ENCODE results near the gene TMIGD2.
"Not testable (repeated sequence)": the region's sequence is repeated elsewhere in the genome, so short reads cannot be mapped to it uniquely, and the experiment has no call there.

TMIGD2 gene

DNA sequence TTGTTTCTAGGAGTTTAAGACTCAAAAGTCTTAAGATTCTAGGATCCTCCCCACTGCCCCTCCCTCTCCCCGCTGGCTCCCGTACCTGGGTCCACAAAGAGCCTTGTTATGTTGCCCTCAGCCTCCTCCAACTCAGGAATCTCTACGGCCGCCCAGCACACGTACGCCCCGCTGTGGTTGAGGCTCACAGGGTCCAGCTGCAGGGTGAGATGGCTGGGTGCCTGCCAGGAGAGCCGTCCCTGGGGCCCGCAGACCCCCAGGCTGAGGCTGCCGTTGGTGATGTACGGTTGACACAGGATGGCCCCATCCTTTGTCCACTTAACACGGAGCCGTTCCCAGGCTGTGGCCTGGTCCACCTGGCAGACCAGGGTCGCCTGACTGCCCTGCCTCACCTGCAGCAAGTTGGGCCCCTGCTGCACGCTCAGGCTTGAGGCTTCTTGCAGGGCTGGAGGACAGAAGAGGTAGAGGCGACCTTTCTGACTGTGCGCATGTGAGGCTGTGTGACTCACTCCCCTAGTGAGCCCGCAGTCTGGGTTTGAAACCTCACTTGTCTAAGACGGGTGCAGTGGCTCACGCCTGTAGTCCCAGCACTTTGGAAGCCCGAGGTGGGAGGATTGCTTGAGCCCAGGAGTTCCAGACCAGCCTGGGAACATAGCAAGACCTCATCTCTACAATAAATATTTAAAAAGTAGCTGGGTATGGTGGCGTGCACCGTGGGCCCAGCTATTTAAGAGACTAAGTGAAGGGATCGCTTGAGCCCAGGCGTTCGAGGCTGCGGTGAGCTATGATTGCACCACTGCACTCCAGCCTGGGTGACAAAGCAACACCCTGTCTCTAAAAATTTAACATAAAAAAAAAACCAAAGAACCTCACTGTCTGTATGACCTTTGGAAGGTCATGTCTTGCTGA, 4.0 kb downstream of the TMIGD2 start:
- DNase-seq (ENCODE audit: low spot score): no peak

DNA sequence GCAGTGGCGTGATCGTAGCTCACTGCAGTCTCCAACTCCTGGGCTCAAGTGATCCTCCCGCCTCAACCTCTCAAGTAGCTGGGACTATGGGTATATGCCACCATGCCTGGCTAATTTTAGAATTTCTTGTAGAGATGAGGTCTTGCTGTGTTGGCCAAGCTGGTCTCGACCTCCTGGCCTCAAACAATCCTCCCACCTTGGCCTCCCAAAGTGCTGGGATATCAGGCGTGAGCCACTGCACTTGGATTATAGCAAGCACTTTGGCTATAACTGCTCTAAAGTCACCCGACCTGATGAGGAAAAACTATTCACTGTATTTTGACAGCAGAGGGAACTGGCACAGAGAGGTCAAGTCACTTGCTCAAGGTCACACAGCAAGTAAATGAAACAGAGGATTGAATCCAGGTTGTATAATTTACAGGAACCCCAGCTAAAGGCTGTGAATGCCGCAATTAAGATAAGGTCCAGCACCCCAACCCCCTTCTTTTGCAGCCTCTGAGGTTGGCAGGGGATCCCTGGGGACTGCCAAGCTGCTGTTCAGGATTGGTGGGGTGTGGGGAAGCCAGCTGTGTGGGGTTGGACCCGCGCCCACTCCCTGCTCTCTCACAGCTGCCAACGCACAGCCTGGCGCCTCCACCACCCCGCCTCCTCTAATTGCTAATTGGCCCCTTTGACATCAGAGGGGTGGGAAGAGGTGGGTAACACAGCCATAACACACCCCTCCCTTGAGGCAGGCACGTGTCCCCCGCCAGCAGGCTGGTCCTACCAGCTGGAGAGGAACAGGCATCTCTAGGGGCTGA, 6.0 kb downstream of the TMIGD2 start:
- DNase-seq (ENCODE audit: low spot score): no peak

DNA sequence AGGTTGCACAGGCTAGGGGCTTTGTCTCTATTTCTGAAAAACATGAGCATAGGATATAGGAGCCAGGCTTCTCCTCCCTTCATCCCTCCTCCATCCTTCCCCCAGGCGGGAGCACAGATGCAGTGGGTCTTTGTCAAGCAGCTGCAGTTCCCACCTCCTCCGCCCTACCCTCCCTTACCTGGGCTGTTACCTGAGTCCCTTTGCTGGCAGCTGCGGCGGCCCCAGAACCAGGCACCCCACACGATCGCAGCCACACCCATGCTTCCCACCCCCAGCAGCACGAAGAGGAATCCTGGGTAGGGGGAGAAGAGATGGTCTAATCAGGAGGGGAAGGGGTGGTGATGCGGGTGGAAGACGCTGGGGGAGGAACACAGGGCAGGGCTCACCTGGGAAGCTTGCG, 7.8 kb downstream of the TMIGD2 start:
- DNase-seq (ENCODE audit: low spot score): no peak

DNA sequence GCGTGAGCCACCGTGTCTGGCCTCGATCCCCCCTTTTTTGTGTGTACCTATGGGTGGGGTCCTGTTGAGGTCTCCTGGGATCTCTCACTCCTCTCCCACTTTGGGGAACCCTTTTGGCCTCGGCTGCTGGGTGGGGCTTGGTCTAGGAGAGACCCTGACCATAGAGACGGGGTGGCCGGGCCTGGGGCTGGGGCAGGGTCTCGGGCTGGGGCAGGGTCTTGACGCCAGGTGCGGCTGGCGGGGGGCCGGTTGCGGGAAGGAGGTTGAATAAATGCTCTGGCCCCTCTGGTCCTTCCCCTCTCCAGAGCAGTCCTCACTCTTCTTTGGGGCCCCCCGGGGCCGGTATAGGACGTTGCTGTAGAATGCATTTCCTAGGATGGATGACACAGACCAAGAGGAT, 9.7 kb downstream of the TMIGD2 start:
- DNase-seq (ENCODE audit: low spot score): no peak

DNA sequence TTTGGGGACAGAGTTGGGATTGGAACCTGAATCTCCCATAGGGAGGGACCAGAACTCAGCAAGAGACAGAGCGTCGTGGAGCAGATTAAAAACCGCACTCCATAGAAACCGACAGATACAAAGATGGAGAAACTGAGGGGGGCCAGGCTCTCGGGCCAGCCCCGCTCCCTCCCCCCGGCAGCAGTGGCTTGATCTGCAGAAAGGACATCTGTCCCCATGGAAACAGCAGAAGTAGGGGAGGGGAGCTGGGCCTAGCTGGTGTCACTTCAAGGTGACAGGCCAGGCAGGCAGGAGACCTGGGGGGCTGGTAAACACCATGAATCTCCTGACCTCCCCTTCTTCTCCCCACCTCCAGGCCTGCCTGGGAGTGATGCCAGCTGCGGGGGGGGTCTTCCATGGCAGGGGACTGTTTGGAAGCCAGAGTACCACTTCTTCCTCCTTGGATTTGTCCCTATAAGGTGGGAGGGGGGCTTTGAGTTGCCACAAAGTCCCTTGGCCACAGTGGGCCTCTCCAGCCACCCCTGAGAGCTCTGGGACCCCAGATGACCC, 10.9 kb downstream of the TMIGD2 start:
- no peak for DNase-seq (ENCODE audit: low spot score)

DNA sequence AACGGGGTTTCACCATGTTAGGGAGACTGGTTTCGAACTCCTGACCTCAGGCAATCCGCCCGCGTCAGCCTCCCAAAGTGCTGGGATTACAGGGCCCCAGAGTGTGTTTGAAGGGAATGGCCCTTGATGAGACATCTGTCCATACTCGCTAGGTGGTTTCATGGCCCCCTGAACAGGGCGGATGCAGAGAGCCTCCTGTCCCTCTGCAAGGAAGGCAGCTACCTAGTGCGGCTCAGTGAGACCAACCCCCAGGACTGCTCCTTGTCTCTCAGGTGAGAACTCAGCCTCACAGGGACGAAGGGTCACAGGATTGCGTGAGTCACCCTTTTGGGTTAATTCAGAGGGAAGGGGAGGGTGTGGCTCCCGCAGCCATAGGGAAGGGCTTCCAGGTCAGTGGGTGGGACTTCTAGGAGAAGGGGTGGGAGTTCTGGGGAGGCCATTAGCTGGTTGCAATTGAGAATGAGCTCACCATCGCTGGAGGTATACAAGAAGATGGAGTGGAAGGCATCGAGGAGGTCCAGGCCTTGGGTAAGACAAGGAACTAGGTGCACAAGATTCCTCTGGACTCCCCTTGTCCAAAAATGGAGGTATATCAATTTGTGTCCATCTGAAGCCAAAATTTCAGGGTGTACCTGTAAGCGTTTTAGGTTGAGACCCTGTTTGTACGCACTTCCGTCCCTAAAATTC, 14.0 kb downstream of the TMIGD2 start:
- no peak for DNase-seq (ENCODE audit: low spot score)

DNA sequence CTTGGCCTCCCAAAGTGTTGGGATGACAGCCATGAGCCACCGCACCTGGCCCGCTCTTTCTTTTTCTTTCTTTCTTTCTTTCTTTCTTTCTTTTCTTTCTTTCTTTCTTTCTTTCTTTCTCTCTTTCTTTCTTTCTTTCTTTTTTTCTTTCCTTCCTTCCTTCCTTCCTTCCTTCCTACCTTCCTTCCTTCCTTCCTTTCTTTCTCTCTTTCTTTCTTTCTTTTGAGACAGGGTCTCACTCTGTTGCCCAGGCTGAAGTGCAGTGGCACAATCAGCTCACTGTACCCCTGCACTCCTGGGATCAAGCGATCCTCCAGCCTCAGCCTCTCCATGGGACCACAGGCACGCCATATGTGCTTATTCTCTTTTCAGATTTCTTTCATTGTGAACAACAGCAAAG, 16.0 kb downstream of the TMIGD2 start:
- not testable (repeated sequence) for DNase-seq (ENCODE audit: low spot score)

DNA sequence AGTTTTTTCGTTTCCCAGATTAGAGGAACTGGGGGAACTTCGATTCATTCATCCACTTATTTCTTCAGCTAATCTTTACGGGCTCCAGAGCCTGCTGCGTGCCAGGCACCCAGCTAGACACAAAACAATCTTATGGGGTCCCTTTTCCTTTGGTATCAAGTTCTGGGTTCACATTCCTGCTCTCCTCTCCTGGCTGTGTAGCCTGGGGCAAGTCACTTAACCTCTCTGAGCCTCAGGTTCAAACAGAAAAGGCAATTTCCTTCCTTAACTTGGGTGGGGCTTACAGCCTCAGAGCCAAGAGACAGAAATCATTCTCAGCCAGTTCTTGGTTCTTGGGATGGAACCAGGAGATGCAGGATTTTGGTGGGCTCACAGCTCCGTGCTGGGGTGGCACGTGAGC, 17.2 kb downstream of the TMIGD2 start:
- DNase-seq (ENCODE audit: low spot score): no peak

DNA sequence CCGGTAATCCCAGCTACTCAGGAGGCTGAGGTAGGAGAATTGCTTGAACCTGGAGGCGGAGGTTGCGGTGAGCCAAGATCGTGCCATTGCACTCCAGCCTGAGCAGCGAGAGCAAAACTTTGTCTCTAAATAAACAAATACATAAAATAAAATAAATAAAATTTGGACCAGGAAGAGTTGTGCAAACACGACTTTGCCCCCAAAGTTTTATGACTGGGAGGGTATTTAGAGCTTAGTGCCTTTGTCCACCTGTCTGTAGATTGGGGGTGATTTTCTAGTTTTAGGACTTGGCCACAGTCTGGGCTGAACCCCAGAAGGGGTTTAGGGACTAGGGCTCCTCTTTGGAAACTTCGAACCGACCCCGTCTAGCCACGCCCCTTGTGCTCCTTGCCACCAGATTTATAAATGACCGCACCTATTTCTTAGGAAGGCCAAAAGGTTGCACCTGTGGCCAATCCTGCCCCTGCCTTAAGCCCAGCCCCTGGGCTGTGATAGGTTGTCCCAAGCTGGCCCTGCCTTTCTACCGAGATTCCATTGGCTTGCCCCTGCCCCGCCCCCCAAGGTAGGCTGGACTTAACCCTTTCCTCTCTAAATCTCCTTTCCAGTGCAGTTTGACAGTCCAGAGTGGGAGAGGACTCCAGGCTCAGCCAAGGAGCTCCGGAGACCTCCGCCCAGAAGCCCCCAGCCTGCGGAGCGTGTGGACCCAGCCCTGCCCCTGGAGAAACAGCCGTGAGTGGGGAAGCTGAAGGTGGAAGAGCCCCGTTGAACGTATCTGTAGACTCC, 17.8 kb downstream of the TMIGD2 start:
- no peak for DNase-seq (ENCODE audit: low spot score)

DNA sequence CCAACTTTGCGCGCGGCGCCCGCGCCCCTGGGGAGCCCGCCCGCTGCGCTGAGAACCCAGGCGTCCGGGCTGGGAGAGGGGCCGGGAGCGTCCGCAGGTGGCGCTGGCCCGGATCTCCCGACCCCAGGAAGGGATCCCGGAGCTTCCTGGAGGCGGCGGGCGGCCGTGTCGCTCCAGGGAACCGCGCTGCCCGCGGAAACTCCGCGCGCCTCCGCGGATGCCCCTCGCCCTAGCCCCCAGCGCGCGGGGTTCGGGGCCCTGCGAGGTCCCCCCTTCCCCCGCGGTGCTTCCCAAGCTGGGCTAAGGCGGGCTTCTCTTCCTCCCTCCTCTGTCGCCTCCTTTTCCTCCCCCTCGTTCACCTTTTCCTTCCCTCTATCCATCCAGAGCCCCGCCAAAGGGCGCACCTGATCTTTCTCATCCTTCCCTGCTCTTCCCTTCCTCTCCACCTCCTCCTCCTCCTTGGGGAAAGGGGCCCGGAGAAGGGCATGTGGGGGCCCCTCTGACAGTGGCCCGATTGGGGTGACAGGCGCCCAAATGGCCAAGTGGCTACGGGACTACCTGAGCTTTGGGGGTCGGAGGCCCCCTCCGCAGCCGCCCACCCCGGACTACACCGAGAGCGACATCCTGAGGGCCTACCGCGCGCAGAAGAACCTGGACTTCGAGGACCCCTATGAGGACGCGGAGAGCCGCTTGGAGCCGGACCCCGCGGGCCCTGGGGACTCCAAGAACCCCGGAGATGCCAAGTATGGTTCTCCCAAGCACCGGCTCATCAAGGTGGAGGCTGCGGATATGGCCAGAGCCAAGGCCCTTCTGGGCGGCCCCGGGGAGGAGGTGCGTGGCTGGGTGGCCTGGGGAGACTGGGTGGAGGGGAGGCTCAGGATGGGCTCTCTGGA, 22.4 kb downstream of the TMIGD2 start:
- DNase-seq (ENCODE audit: low spot score): no peak

DNA sequence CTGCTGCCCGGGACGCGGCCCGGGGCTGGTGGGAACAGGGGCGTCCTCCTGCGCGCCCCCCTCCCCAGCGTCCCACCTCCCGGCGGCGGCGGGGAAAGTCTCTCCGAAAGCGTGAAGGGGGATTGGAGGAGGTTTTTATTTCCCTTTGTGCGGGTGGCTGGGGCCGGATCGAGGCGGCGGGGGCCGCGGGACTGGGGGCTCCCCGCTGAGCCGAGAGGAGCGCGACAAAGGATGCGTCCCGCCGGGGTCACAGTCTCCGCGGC, 23.0 kb downstream of the TMIGD2 start:
- no peak for DNase-seq (ENCODE audit: low spot score)

DNA sequence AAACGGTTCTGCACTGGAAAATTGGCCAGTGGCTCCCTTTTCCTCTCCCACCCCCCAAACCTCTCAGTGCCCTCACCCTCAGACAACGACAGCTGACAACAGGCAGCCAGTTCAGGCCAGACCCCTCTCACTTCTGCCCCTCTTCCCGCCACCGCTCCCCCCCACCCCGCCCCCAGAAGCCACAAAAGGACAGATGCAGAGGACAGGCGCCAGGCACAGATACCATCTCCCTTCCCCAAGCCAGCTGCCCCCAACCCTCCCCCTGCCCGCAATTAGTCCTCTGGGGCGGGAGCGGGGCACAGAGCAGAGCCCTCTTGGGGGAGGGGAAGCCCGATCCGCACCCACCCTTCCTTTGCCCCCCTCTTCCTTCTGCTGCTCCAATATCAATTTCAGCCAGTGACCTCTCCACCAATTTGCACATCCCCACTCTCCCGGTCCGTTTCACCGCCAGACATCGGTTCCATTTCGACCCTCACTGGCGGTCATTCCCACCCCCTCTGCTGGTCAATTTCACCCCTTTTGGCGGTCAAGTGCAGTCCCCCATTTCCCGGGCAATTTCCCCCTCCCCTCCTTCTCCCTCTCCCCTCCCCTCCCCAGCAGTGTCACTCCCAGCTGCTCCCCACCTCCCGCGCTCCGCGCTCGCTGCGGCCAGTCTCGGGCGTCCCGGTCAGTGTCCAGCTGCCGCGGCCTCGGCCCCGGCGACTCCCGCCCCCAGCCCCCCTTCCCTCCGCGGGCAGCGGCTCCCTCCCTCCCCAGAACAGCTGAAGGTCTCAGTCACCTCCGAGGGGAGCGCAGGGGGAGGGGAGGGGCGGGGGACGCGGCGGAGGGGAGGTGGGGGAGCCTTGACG, 23.5 kb downstream of the TMIGD2 start, which contains the start of gene SHD:
Gene SHD (plus strand): TSS at position 848 of the 848 bp plus-strand sequence. CDS start 798 bp downstream, outside the sequence.
- no peak for DNase-seq (ENCODE audit: low spot score)

DNA sequence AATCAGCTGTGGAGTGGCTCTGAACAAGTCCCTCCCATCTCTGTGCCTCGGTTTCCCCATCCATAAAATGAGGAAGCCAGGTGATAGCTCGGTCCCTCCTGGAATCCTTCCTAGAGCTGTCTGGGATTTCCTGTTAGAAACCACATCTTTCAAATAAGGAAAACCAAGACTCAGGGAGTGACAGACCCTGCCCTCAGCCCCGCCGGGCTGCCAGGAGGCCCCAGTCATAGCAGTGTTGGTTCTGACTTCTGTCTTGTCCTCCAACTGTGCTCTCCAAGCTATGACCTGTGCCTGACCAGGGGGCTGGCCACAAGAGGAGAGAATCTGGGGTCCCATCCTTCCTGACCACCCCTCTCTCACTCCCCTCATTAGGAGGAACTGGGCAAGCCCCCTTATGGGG, 24.2 kb downstream of the TMIGD2 start:
- DNase-seq (ENCODE audit: low spot score): no peak

DNA sequence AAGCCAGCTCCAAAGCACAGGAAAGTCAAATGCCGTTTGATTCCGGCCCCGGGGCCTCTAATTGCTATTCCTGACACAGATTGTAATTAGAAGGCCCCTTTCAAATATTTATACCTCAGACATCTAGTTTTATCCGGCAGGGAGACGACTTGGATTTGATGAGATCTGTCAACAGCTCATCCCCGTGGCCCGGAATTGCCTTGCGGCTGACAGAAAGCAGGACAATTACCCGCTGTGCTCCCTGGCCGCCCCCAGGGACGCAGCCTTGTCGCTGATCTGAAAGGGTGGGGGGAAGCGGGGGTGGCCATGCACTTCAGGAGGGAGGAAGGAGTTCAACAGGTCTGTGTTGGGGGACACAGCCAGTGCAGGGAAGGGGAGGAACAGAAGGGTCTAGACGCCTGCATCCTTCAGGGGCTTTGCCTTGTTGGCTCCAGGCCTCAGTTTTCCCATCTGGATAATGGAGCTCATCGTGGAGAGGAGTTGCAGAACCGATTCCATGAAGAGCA, 24.9 kb downstream of the TMIGD2 start:
- DNase-seq (ENCODE audit: low spot score): no peak

DNA sequence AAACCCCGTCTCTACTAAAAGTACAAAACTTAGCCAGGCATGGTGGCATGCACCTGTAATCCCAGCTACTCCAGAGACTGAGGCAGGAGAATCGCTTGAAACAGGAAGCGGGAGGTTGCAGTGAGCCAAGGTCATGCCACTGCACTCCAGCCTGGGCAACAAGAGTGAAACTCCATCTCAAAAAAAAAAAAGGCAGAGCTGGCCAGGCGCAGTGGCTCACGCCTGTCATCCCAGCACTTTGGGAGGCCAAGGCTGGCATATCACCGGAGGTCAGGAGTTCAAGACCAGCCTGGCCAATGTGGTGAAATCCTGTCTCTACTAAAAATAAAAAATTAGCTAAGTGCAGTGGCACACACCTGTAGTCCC, 27.9 kb downstream of the TMIGD2 start:
- not testable (repeated sequence) for DNase-seq (ENCODE audit: low spot score)

DNA sequence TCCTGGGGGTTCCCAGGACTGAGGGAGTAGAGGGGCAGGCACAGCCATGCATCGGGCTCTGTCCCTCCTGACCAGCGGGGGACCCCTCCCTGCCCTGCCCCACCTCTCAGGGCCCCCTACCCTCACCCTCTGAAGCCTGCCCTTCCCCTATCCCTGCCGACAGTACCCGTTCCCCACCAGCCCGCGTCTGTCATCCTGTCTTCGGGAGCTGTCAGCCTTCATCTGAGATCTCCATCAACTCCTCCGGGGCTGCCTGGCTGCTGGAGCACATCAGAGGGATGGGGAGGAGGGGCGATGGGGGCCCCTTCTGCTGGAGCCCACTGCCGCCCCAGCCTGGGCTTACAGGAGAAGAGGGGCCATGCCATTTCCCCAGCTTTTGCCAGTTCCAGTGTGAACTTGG, 29.3 kb downstream of the TMIGD2 start:
- DNase-seq (ENCODE audit: low spot score): no peak

DNA sequence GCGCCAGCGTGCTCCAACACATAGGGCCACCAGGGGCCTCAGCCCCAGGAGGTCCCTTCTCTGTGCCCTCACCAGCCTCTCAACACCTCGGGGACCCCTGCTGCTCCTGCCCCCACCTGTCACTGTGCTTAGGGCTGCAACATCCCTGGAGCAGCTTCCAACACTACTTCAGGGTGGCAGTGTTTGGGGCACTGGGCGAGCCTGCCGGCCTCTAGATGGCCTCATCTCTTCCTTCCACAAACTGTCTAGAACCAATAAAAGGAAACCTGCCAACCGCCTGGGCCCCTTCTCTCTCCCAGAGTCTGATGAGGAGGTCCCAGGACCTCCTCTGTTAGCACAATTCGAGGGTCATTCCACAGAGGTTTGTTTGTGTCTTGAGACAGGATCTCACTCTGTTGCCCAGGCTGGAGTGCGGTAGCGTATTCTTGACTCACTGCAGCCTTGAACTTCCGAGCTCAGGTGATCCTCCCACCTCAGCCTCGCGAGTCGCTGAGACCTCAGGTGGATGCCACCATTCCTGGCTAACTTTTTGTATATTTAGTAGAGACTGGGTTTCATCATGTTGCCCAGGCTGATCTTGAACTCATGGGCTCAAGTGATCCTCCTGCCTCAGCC, 33.3 kb downstream of the TMIGD2 start:
- no peak for DNase-seq (ENCODE audit: low spot score)

DNA sequence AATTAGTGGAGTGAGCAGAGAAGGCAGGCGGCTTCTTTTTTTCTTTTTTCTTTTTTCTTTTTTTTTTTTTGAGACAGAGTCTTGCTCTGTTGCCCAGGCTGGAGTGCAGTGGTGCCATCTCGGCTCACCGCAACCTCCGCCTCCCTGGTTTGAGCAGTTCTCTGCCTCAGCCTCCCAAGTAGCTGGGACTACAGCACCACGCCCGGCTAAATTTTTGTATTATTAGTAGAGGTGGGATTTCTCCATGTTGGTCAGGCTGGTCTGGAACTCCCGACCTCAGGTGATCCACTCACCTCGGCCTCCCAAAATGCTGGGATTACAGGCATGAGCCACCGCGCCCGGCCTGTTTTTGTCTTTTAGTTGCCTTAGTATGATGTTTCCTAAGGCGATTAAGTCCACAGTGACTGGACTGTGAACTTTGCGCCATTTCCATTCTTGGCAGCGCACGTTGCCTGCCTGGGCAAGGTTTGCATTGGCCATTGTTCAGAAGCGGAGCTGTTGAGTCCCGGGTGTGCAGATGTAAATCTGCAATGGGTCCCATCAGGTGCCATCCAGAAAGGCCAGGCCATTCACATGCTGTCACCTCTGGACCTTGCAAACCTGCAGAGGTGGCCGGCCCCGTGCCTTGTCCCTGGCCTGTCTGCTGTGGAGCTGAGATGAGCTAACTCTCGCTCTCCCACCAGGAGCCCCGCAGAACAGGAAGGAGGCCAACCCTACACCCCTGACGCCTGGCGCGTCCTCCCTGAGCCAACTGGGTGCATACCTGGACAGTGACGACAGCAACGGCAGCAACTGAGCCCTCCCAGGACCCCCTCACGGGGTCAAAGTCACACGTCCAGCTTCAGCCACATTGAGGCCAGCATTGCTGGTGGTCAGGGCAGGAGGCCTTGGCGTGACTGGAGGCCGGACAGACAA, 34.0 kb downstream of the TMIGD2 start:
- DNase-seq (ENCODE audit: low spot score): no peak
